Activated CD8-positive, alpha-beta memory T cell treated with anti-CD3 and anti-CD28 coated beads for 1 hour (primary cell): ENCODE data around the gene KAT7.
A peak's percentile ranks its signal among the peaks of the same experiment; 100 is the strongest.

Experiments used
- DNase-seq, 2 donors: peaks; one replicate each; pipeline ENCODE4 v3.0.0-alpha.2; 2020; ENCODE audit warnings: low read depth in 1 of 2; ENCODE audit errors: extremely low read depth in 1 of 2

Gene KAT7

GRCh38 chr17:49866882-49867413 is 78.5 kb downstream of the KAT7 start:
- no peak for DNase-seq

GRCh38 chr17:49869038-49869374 is 80.5 kb downstream of the KAT7 start:
- no peak for DNase-seq

GRCh38 chr17:49870298-49870697 is 81.8 kb downstream of the KAT7 start:
- DNase-seq = no peak

GRCh38 chr17:49871211-49871610 is 82.7 kb downstream of the KAT7 start:
- no peak for DNase-seq

GRCh38 chr17:49872754-49873377 is 84.4 kb downstream of the KAT7 start:
- no peak for DNase-seq

- no peak for DNase-seq
Observed at GRCh38 chr17:49873466-49873865, 85.0 kb downstream of the KAT7 start.

GRCh38 chr17:49873926-49874325 is 85.4 kb downstream of the KAT7 start:
- DNase-seq = no peak

GRCh38 chr17:49874911-49875310 is 86.4 kb downstream of the KAT7 start:
- no peak for DNase-seq

- DNase-seq = no peak
Observed at GRCh38 chr17:49875685-49876084, 87.2 kb downstream of the KAT7 start.

GRCh38 chr17:49878931-49879904 is 90.7 kb downstream of the KAT7 start:
- DNase-seq = no peak

- DNase-seq = peak; percentile 30 to 57
Observed at GRCh38 chr17:49880291-49881053, 92.0 kb downstream of the KAT7 start.

GRCh38 chr17:49881054-49881402 is 92.5 kb downstream of the KAT7 start:
- no peak for DNase-seq

GRCh38 chr17:49882434-49882833 is 94.0 kb downstream of the KAT7 start:
- no peak for DNase-seq
